HCT116 (cell line): ENCODE results near the gene GRIN1. TPM values are rescaled to one million over a fixed set of nuclear protein-coding genes. Genes with fewer than 3 reads are reported as not detected.

ENCODE experiments used
- ATAC-seq: fragments of 200-7000 bp; cut with Tn5 transposase; 2 replicates; pipeline ENCODE4 v1.9.1; 2020; ENCODE audit warnings: mild to moderate bottlenecking, moderate library complexity
- BruUV-seq: library from RNA; stranded (reverse); fragments of 400-500 nt; replicated peaks from 2 replicates; lab custom pipeline; 2021; lab: Mats Ljungman, UMichigan
- CTCF ChIA-PET: fragments of 300-600 bp; sonication (Branson Sonifier 250); formaldehyde crosslinking; loops from one replicate; lab custom pipeline; 2021; ENCODE audit warnings: antibody characterized with exemption; lab: Charles Lee
- POLR2A ChIA-PET: fragments of 300-600, 350-600 bp; sonication (Branson Sonifier 250); formaldehyde crosslinking; loops from one replicate; lab custom pipeline; 2021; ENCODE audit warnings: antibody characterized with exemption; lab: Charles Lee
- RAD21 ChIA-PET, 2 experiments: fragments of 300-600 bp; sonication (Branson Sonifier 250); formaldehyde crosslinking; loops; one replicate each; lab custom pipeline; 2023; ENCODE audit warnings: low total read pairs in 2 of 2; ENCODE audit not compliant: uncharacterized antibody in 2 of 2, unreplicated experiment in 2 of 2, low non-redundant PET in 1 of 2; lab: Charles Lee
- DNase-seq: peaks from one replicate; pipeline ENCODE4 v3.0.0-alpha.2; 2010; ENCODE audit warnings: low read depth, low spot score
- H2AFZ ChIP-seq: fragments of 200-600 bp; shearing (Covaris generic), sonication (generic); 2 replicates; pipeline ENCODE4 v1.6.1; 2017; ENCODE audit warnings: low read depth, mixed run types, mixed read lengths, antibody characterized with exemption, low read length; ENCODE audit not compliant: poor library complexity, severe bottlenecking
- H3K27ac ChIP-seq: 2 replicates; pipeline ENCODE4 v1.5.1; 2012; ENCODE audit warnings: low read depth, low read length
- H3K27me3 ChIP-seq: fragments of 200-600 bp; sonication (generic); 2 replicates; pipeline ENCODE4 v1.6.1; 2016; ENCODE audit warnings: mixed run types, low read length, mixed read lengths; ENCODE audit not compliant: insufficient read depth
- H3K36me3 ChIP-seq, 2 experiments: fragments of 200-500 bp in 1 of 2; fragments of 200-600 bp in 1 of 2; sonication (Bioruptor generic) in 1 of 2; sonication (generic) in 1 of 2; 2 replicates each; pipeline versions ENCODE4 v1.5.1 to v1.6.1; 2014 to 2016; ENCODE audit warnings: low read length in 2 of 2, inconsistent platforms in 1 of 2, mixed read lengths in 1 of 2, mixed run types in 1 of 2; ENCODE audit not compliant: insufficient read depth in 2 of 2, control insufficient read depth in 1 of 2
- H3K4me1 ChIP-seq, 2 experiments: fragments of 200-600 bp in 1 of 2; sonication (generic) in 1 of 2; 2 replicates each; pipeline versions ENCODE4 v1.5.1 to v1.6.1; 2012 to 2017; ENCODE audit warnings: low read length in 2 of 2, inconsistent platforms in 1 of 2, mild to moderate bottlenecking in 1 of 2, mixed read lengths in 1 of 2, mixed run types in 1 of 2, moderate library complexity in 1 of 2; ENCODE audit not compliant: insufficient read depth in 2 of 2, control insufficient read depth in 1 of 2
- H3K4me2 ChIP-seq: fragments of 200-600 bp; sonication (generic); 2 replicates; pipeline ENCODE4 v1.6.1; 2017; ENCODE audit warnings: mixed run types, low read length, mixed read lengths
- H3K4me3 ChIP-seq, 2 experiments: fragments of 200-600 bp in 1 of 2; sonication (generic) in 1 of 2; replicated peaks in 1 of 2; 2 replicates each; pipeline ENCODE4 v1.5.1; 2011 to 2016; ENCODE audit warnings: low read length in 2 of 2, control low read depth in 1 of 2, low read depth in 1 of 2, mild to moderate bottlenecking in 1 of 2, mixed read lengths in 1 of 2, mixed run types in 1 of 2
- H3K79me2 ChIP-seq: fragments of 200-600 bp; sonication (generic); 2 replicates; pipeline ENCODE4 v1.6.1; 2017; ENCODE audit warnings: mild to moderate bottlenecking, mixed run types, low read length, moderate library complexity, mixed read lengths; ENCODE audit not compliant: insufficient read depth
- H3K9ac ChIP-seq: fragments of 200-600 bp; sonication (generic); 2 replicates; pipeline ENCODE4 v1.6.1; 2016; ENCODE audit warnings: low read length, mixed read lengths
- H3K9me2 ChIP-seq: fragments of 200-600 bp; sonication (generic), shearing (Covaris generic); 2 replicates; pipeline ENCODE4 v1.6.1; 2017; ENCODE audit warnings: mixed run types, mild to moderate bottlenecking, moderate library complexity; ENCODE audit not compliant: insufficient read depth
- H3K9me3 ChIP-seq, 2 experiments: fragments of 200-500 bp in 1 of 2; fragments of 200-600 bp in 1 of 2; sonication (Bioruptor generic) in 1 of 2; sonication (generic) in 1 of 2; 2 replicates each; pipeline ENCODE4 v1.6.1; 2014 to 2017; ENCODE audit warnings: low read length in 2 of 2, mixed read lengths in 2 of 2, inconsistent platforms in 1 of 2, low read depth in 1 of 2, mild to moderate bottlenecking in 1 of 2, mixed run types in 1 of 2, moderate library complexity in 1 of 2; ENCODE audit not compliant: control insufficient read depth in 1 of 2, insufficient read depth in 1 of 2
- H4K20me1 ChIP-seq: fragments of 200-600 bp; sonication (generic), shearing (Covaris generic); 2 replicates; pipeline ENCODE4 v1.6.1; 2017; ENCODE audit warnings: mixed run types, mild to moderate bottlenecking, moderate library complexity; ENCODE audit not compliant: insufficient read depth
- RAD21 ChIP-seq: IDR thresholded peaks from 2 replicates; pipeline ENCODE4 v1.6.1; 2012; ENCODE audit warnings: low read depth, mild to moderate bottlenecking
- YY1 ChIP-seq: IDR thresholded peaks from 2 replicates; pipeline ENCODE4 v1.6.1; 2011; ENCODE audit warnings: low read length, low read depth, moderate library complexity, mild to moderate bottlenecking; ENCODE audit not compliant: insufficient replicate concordance; ENCODE audit errors: extremely low read depth
- intact Hi-C: fragments of 100-400 bp; cut with micrococcal nuclease; formaldehyde crosslinking; loops from 2 replicates; pipeline ENCODE4 v1.10.0; 2022
- total RNA-seq: library from RNA; stranded (reverse); gene quantifications from one replicate; pipeline ENCODE4 v1.2.1, GENCODE V29; 2021; ENCODE audit not compliant: unreplicated experiment
- TF ChIP-seq, protein P1 (sequence below): IDR thresholded peaks from 2 replicates; pipeline ENCODE4 v1.6.1; 2012; ENCODE audit warnings: low read depth
- TF ChIP-seq, protein P2 (sequence below): IDR thresholded peaks from 2 replicates; pipeline ENCODE4 v1.6.1; 2012
- TF ChIP-seq, protein P3 (sequence below), 3 experiments: fragments of 200-600 bp in 1 of 3; sonication (generic) in 1 of 3; IDR thresholded peaks in 2 of 3; conservative IDR thresholded peaks in 1 of 3; 2 replicates each; pipeline ENCODE4 v1.5.1; 2012 to 2017; ENCODE audit warnings: low read depth in 2 of 3, low read length in 2 of 3, antibody characterized with exemption in 1 of 3, borderline replicate concordance in 1 of 3, control low read depth in 1 of 3, mild to moderate bottlenecking in 1 of 3, mixed read lengths in 1 of 3, mixed run types in 1 of 3, moderate library complexity in 1 of 3; ENCODE audit not compliant: insufficient read depth in 1 of 3

Gene GRIN1
- total RNA-seq, 1 experiment from 2014 or later: 23.1 TPM

DNA sequence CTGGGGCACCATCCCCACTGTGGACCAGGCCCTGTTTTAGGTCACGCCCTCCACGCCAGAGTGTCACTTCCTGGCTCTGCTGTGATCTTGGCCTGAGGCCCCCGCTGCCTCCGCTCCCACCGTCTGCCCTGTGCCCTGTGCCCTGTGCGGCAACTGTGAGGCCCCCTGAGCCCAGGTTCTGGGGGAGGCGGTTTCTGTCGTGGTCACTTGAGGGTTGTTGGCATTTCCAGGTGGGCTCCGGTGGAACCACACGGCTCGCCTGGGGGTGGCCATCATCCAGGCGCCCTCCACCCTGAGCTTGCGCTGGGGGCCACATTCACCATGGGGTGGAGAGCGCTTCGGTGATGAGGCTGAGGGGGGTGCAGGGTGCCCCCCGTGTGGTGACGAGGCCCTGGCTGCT is 31.0 kb upstream of the GRIN1 start:
- ATAC-seq: no peak
- TF ChIP-seq, protein P1, sequence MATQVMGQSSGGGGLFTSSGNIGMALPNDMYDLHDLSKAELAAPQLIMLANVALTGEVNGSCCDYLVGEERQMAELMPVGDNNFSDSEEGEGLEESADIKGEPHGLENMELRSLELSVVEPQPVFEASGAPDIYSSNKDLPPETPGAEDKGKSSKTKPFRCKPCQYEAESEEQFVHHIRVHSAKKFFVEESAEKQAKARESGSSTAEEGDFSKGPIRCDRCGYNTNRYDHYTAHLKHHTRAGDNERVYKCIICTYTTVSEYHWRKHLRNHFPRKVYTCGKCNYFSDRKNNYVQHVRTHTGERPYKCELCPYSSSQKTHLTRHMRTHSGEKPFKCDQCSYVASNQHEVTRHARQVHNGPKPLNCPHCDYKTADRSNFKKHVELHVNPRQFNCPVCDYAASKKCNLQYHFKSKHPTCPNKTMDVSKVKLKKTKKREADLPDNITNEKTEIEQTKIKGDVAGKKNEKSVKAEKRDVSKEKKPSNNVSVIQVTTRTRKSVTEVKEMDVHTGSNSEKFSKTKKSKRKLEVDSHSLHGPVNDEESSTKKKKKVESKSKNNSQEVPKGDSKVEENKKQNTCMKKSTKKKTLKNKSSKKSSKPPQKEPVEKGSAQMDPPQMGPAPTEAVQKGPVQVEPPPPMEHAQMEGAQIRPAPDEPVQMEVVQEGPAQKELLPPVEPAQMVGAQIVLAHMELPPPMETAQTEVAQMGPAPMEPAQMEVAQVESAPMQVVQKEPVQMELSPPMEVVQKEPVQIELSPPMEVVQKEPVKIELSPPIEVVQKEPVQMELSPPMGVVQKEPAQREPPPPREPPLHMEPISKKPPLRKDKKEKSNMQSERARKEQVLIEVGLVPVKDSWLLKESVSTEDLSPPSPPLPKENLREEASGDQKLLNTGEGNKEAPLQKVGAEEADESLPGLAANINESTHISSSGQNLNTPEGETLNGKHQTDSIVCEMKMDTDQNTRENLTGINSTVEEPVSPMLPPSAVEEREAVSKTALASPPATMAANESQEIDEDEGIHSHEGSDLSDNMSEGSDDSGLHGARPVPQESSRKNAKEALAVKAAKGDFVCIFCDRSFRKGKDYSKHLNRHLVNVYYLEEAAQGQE: no peak
- no peak for TF ChIP-seq RAD21
- TF ChIP-seq, protein P2, sequence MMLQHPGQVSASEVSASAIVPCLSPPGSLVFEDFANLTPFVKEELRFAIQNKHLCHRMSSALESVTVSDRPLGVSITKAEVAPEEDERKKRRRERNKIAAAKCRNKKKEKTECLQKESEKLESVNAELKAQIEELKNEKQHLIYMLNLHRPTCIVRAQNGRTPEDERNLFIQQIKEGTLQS: no peak
- peaks cover 0 to 1% of the 10 kb centered on the region in 2 experiments; a peak in 1 of 4 replicates for H3K4me1 ChIP-seq
- ChIA-PET CTCF (no interaction called here), RAD21 (no interaction called here), POLR2A (no interaction called here)
- H3K36me3 ChIP-seq: peaks cover 8 to 57% of the 10 kb centered on the region in 2 experiments; a peak in 3 of 4 replicates
- H3K4me2 ChIP-seq: no peak overlapping the region
- H3K9ac ChIP-seq: no peak overlapping the region
- DNase-seq: no peak
- no peak overlapping the region for H2AFZ ChIP-seq
- H3K27ac ChIP-seq: no peak overlapping the region
- intact Hi-C loops: no loop called here
- H3K27me3 ChIP-seq: no peaks in the 10 kb centered on the region
- H3K79me2 ChIP-seq: peaks cover 11% of the 10 kb centered on the region; the same call in 1 of the 2 replicates
- H3K9me2 ChIP-seq: no peaks in the 10 kb centered on the region
- no peaks in the 10 kb centered on the region for H4K20me1 ChIP-seq
- BruUV-seq: no TSS peak
- no peak overlapping the region for H3K4me3 ChIP-seq
- H3K9me3 ChIP-seq: peaks cover 0 to 5% of the 10 kb centered on the region in 2 experiments; a peak in 1 of 4 replicates

DNA sequence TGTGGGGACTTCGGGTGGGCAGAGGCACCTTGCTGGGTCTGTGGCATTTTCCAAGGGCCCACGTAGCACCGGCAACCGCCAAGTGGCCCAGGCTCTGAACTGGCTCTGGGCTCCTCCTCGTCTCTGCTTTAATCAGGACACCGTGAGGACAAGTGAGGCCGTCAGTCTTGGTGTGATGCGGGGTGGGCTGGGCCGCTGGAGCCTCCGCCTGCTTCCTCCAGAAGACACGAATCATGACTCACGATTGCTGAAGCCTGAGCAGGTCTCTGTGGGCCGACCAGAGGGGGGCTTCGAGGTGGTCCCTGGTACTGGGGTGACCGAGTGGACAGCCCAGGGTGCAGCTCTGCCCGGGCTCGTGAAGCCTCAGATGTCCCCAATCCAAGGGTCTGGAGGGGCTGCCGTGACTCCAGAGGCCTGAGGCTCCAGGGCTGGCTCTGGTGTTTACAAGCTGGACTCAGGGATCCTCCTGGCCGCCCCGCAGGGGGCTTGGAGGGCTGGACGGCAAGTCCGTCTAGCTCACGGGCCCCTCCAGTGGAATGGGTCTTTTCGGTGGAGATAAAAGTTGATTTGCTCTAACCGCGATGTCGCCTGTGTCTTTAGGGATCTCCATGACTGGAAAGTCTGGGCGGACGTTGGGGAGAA is 30.2 kb upstream of the GRIN1 start:
- DNase-seq: no peak
- H3K4me1 ChIP-seq: peaks cover 0 to 9% of the 10 kb centered on the region in 2 experiments; a peak in 1 of 4 replicates
- no peak overlapping the region for H3K4me2 ChIP-seq
- H3K9me2 ChIP-seq: no peaks in the 10 kb centered on the region
- peak; percentile 18; the same call in 1 of the 2 replicates for ATAC-seq
- ChIA-PET CTCF (interaction anchor here (0.9 kb wide), 1 partner anchor 41 kb away, joined by 4 read pairs; no protein-coding TSS in a partner anchor), RAD21 (no interaction called here), POLR2A (no interaction called here)
- intact Hi-C loops: no loop called here
- no peaks in the 10 kb centered on the region for H3K9me3 ChIP-seq
- H3K79me2 ChIP-seq: peaks cover 18% of the 10 kb centered on the region
- H3K36me3 ChIP-seq: peaks cover 8 to 51% of the 10 kb centered on the region in 2 experiments; a peak in 3 of 4 replicates
- no peak overlapping the region for H3K27ac ChIP-seq
- H3K9ac ChIP-seq: no peak overlapping the region
- TF ChIP-seq, protein P3, sequence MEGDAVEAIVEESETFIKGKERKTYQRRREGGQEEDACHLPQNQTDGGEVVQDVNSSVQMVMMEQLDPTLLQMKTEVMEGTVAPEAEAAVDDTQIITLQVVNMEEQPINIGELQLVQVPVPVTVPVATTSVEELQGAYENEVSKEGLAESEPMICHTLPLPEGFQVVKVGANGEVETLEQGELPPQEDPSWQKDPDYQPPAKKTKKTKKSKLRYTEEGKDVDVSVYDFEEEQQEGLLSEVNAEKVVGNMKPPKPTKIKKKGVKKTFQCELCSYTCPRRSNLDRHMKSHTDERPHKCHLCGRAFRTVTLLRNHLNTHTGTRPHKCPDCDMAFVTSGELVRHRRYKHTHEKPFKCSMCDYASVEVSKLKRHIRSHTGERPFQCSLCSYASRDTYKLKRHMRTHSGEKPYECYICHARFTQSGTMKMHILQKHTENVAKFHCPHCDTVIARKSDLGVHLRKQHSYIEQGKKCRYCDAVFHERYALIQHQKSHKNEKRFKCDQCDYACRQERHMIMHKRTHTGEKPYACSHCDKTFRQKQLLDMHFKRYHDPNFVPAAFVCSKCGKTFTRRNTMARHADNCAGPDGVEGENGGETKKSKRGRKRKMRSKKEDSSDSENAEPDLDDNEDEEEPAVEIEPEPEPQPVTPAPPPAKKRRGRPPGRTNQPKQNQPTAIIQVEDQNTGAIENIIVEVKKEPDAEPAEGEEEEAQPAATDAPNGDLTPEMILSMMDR (IDR thresholded peaks at IDR 0.05 in 2 of 3, conservative IDR thresholded peaks at IDR 0.05 in 1 of 3; ENCODE audit: borderline replicate concordance in 1 of 3, insufficient read depth in 1 of 3, low read depth in 2 of 3, low read length in 2 of 3): no peak
- TF ChIP-seq YY1: no peak
- H3K4me3 ChIP-seq: no peak overlapping the region
- no TSS peak for BruUV-seq
- no peak overlapping the region for H2AFZ ChIP-seq
- H3K27me3 ChIP-seq: no peaks in the 10 kb centered on the region
- H4K20me1 ChIP-seq: no peaks in the 10 kb centered on the region
